Activated naive CD8-positive, alpha-beta T cell treated with anti-CD3 and anti-CD28 coated beads, Interleukin-2, amount 50 U/mL, for 24 hours (primary cell): Measurements from ENCODE around the gene SNCA.

Experiments
- ATAC-seq: fragments of 150-1000 bp; cut with Tn5 transposase; one replicate; pipeline ENCODE4 v1.10.0; 2021
- DNase-seq: peaks from one replicate; pipeline ENCODE4 v3.0.0; 2021
- H3K27ac Mint-ChIP-seq: one replicate; pipeline ENCODE4 v1.8.0; 2021; ENCODE audit warnings: mild to moderate bottlenecking, mixed read lengths
- H3K27me3 Mint-ChIP-seq: one replicate; pipeline ENCODE4 v1.8.0; 2021; ENCODE audit warnings: mixed read lengths
- H3K36me3 Mint-ChIP-seq: one replicate; pipeline ENCODE4 v1.8.0; 2021; ENCODE audit warnings: low read depth, mixed read lengths
- H3K4me1 Mint-ChIP-seq: one replicate; pipeline ENCODE4 v1.8.0; 2021; ENCODE audit warnings: mixed read lengths
- H3K4me3 Mint-ChIP-seq: one replicate; pipeline ENCODE4 v1.8.0; 2021; ENCODE audit warnings: mild to moderate bottlenecking, moderate library complexity, mixed read lengths
- H3K9me3 Mint-ChIP-seq: one replicate; pipeline ENCODE4 v1.8.0; 2021; ENCODE audit warnings: mixed read lengths

SNCA gene

DNA sequence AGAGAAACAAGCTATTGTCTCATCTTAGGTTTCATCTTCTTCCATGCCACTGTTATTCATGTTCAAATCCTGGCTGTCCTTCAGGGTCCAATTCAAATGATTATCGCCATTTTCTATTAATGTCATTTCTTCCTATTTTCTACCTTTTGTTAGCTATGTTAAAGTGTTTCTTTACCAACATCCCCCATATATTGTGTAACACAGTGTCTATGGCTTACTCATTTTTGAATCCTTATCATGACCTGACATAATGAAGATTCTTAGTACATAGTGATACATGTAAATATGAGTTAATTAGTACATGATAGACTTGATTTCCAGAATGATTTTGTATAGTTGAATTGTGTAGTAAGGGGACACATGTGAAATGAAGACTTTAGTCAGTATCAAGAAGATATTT lies 152.4 kb downstream of the SNCA start:
- Mint-ChIP-seq H3K27me3 (peaks cover 10% of the 10 kb centered on the region), H3K36me3 (no peaks in the 10 kb centered on the region), H3K4me1 (peaks cover 3% of the 10 kb centered on the region), H3K9me3 (peaks cover under 1% of the 10 kb centered on the region), H3K27ac (no peak overlapping the region), H3K4me3 (no peak overlapping the region)
- DNase-seq (no peak), ATAC-seq (no peak)

GRCh38 chr4:89682808-89683207 lies 154.2 kb downstream of the SNCA start:
- no peak for ATAC-seq
- Mint-ChIP-seq H3K9me3 (no peaks in the 10 kb centered on the region), H3K27me3 (peaks cover 8% of the 10 kb centered on the region), H3K27ac (no peak overlapping the region), H3K36me3 (no peaks in the 10 kb centered on the region), H3K4me3 (no peak overlapping the region), H3K4me1 (peaks cover 5% of the 10 kb centered on the region)
- no peak for DNase-seq

DNA sequence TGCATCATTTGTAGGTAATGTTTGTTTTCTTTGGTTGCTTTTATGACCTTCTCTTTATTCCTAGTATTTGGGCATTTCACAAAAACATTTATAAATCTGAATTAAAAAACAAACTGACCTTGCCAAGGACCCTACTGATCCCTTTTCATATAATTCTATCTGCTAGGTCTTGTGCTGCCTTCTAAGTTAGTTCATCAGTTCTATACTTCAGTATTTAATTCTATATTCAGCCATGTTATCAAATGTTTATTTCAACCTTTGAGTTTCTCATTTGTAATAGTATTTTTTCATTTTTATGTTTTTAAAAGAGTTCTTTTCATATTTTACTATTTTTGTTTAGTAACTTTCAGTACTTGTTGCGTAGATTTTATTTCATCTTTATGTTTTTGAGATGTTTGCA lies 155.3 kb downstream of the SNCA start:
- Mint-ChIP-seq H3K27me3 (peaks cover 8% of the 10 kb centered on the region), H3K9me3 (no peaks in the 10 kb centered on the region), H3K4me3 (no peak overlapping the region), H3K27ac (no peak overlapping the region), H3K36me3 (no peaks in the 10 kb centered on the region), H3K4me1 (peaks cover 5% of the 10 kb centered on the region)
- DNase-seq (no peak), ATAC-seq (no peak)

DNA sequence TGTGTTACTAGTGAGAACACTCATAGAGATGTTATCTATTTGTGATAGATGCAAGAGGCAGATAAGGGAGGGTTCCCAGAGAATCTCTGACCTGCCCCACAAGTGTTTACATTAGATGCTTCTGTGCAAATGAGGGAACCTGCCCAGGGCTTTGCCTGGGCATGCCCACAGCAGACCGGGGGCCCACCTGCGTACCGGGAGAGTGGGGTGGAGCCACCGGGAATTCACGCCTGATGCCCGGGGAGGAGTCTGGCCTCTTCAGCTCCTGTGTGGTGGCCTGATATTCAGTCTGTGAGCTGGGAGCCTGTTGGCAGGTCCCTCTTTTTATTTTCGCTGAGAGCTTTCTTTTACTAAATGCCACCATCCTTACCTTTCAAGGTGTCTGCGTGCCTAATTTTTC lies 155.7 kb downstream of the SNCA start:
- H3K9me3 Mint-ChIP-seq: no peaks in the 10 kb centered on the region
- peaks cover 5% of the 10 kb centered on the region for H3K4me1 Mint-ChIP-seq
- peaks cover 7% of the 10 kb centered on the region for H3K27me3 Mint-ChIP-seq
- H3K27ac Mint-ChIP-seq: no peak overlapping the region
- no peak for ATAC-seq
- H3K36me3 Mint-ChIP-seq: no peaks in the 10 kb centered on the region
- no peak overlapping the region for H3K4me3 Mint-ChIP-seq
- no peak for DNase-seq

DNA sequence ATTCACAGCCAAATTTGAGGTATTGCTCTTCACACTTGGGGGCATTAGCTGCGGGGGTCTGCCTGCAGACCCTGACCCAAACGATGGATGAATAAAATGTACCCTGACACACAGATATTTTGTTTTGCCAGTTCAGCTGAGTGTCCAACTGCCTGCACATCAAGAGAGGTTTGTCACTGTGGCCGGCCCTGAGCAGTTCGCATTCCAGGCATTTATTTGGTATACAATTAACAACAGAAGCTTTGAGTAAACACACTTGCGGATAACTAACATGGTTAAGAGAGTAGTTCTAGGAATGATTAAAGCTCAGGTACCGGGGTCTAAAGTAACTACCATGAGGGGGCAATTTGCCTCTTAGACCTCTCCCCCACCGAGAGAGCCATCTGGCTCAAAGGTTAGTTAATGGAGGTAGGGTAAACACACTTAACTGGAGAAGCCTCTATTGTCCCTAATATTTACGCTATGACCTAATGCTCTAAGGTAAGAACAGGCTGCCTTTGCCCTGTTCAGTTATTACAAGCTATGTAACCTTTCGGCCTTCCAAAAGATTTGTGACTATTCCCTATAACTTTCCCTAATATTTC lies 162.0 kb downstream of the SNCA start:
- no peak overlapping the region for H3K4me3 Mint-ChIP-seq
- peaks cover 9% of the 10 kb centered on the region for H3K27me3 Mint-ChIP-seq
- DNase-seq: no peak
- H3K36me3 Mint-ChIP-seq: no peaks in the 10 kb centered on the region
- H3K4me1 Mint-ChIP-seq: peaks cover 5% of the 10 kb centered on the region
- ATAC-seq: no peak
- H3K27ac Mint-ChIP-seq: no peak overlapping the region
- no peaks in the 10 kb centered on the region for H3K9me3 Mint-ChIP-seq
